GM23338 (cell line): ENCODE data around the gene EYA3. TPM values are rescaled to one million over a fixed set of nuclear protein-coding genes. Genes with fewer than 3 reads are reported as not detected.

Experiments used
- ATAC-seq: fragments of 200-7000 bp; cut with Tn5 transposase; 3 replicates; pipeline ENCODE4 v1.9.1; 2020
- DNase-seq: peaks from one replicate; pipeline ENCODE4 v3.0.0-alpha.2; 2015; ENCODE audit warnings: low spot score
- H2AFZ ChIP-seq: fragments of 200-600 bp; sonication (generic); 2 replicates; pipeline ENCODE4 v1.8.0; 2016; ENCODE audit warnings: antibody characterized with exemption, mild to moderate bottlenecking, moderate library complexity
- H3F3A ChIP-seq: fragments of 200-600 bp; sonication (generic); replicated peaks from 2 replicates; pipeline ENCODE4 v1.8.0; 2017; ENCODE audit warnings: antibody characterized with exemption, mixed run types, low read depth
- H3K27ac ChIP-seq: fragments of 200-600 bp; sonication (generic); 2 replicates; pipeline ENCODE4 v1.6.1; 2016; ENCODE audit warnings: low read depth
- H3K27me3 ChIP-seq: fragments of 200-600 bp; sonication (generic); 2 replicates; pipeline ENCODE4 v1.8.0; 2016; ENCODE audit warnings: mild to moderate bottlenecking, mixed run types, moderate library complexity; ENCODE audit not compliant: insufficient read depth
- H3K36me3 ChIP-seq: fragments of 200-600 bp; sonication (generic); 2 replicates; pipeline ENCODE4 v1.8.0; 2016; ENCODE audit warnings: mild to moderate bottlenecking; ENCODE audit not compliant: insufficient read depth
- H3K4me1 ChIP-seq: fragments of 200-600 bp; sonication (generic); 2 replicates; pipeline ENCODE4 v1.8.0; 2016; ENCODE audit warnings: mild to moderate bottlenecking, moderate library complexity; ENCODE audit not compliant: insufficient read depth
- H3K4me2 ChIP-seq: fragments of 200-600 bp; sonication (generic); 2 replicates; pipeline ENCODE4 v1.7.1; 2017; ENCODE audit warnings: mixed run types
- H3K4me3 ChIP-seq: fragments of 200-600 bp; sonication (generic); 2 replicates; pipeline ENCODE4 v1.6.1; 2016; ENCODE audit warnings: mixed run types
- H3K79me2 ChIP-seq: fragments of 200-600 bp; sonication (generic); replicated peaks from 2 replicates; pipeline ENCODE4 v1.8.0; 2017; ENCODE audit warnings: mild to moderate bottlenecking; ENCODE audit not compliant: insufficient read depth
- H3K9me2 ChIP-seq: fragments of 200-600 bp; sonication (generic); 2 replicates; pipeline ENCODE4 v1.8.0; 2017; ENCODE audit not compliant: insufficient read depth
- H4K20me1 ChIP-seq: fragments of 200-600 bp; sonication (generic); replicated peaks from 2 replicates; pipeline ENCODE4 v1.8.0; 2017; ENCODE audit warnings: mild to moderate bottlenecking; ENCODE audit not compliant: insufficient read depth
- H3K27ac Mint-ChIP-seq: 2 replicates; pipeline ENCODE4 v1.8.0; 2020; ENCODE audit warnings: inconsistent platforms, mild to moderate bottlenecking, moderate library complexity, mixed read lengths
- H3K27me3 Mint-ChIP-seq: 3 replicates; pipeline ENCODE4 v1.8.0; 2022; ENCODE audit warnings: low read depth, mild to moderate bottlenecking, moderate library complexity, mixed read lengths, inconsistent platforms; ENCODE audit not compliant: insufficient read depth, poor library complexity
- H3K36me3 Mint-ChIP-seq: 3 replicates; pipeline ENCODE4 v1.8.0; 2021; ENCODE audit warnings: low read depth, mild to moderate bottlenecking, inconsistent platforms, moderate library complexity, mixed read lengths
- H3K4me1 Mint-ChIP-seq: 3 replicates; pipeline ENCODE4 v1.8.0; 2020; ENCODE audit warnings: mild to moderate bottlenecking, inconsistent platforms, mixed read lengths
- H3K4me3 Mint-ChIP-seq: 3 replicates; pipeline ENCODE4 v1.8.0; 2021; ENCODE audit warnings: moderate library complexity, mild to moderate bottlenecking, inconsistent platforms, mixed read lengths
- H3K9me3 Mint-ChIP-seq: 3 replicates; pipeline ENCODE4 v1.8.0; 2020; ENCODE audit warnings: moderate library complexity, mild to moderate bottlenecking, inconsistent platforms, mixed read lengths
- CREB1 ChIP-seq: fragments of 250-450 bp; sonication (Bioruptor Pico); IDR thresholded peaks from 2 replicates; pipeline ENCODE4 v1.5.0; 2020; ENCODE audit warnings: low read depth, mild to moderate bottlenecking, moderate library complexity
- EZH2 ChIP-seq: fragments of 200-600 bp; sonication (generic); IDR thresholded peaks from one replicate; pipeline ENCODE4 v1.8.0; 2017; ENCODE audit warnings: antibody characterized with exemption, mild to moderate bottlenecking, low read depth; ENCODE audit not compliant: unreplicated experiment
- EZH2phosphoT487 ChIP-seq: fragments of 200-600 bp; sonication (generic); IDR thresholded peaks from one replicate; pipeline ENCODE4 v1.8.1; 2018; ENCODE audit warnings: antibody characterized with exemption; ENCODE audit not compliant: unreplicated experiment
- JUNB ChIP-seq: IDR thresholded peaks from one replicate; pipeline ENCODE4 v1.6.1; 2016; ENCODE audit warnings: antibody characterized with exemption; ENCODE audit not compliant: unreplicated experiment
- NANOG ChIP-seq: IDR thresholded peaks from 2 replicates; pipeline ENCODE4 v1.6.1; 2016; ENCODE audit warnings: antibody characterized with exemption, borderline replicate concordance
- POLR2AphosphoS5 ChIP-seq: IDR thresholded peaks from 2 replicates; pipeline ENCODE4 v1.6.1; 2016; ENCODE audit warnings: antibody characterized with exemption, low read depth
- REST ChIP-seq: IDR thresholded peaks from one replicate; pipeline ENCODE4 v1.6.1; 2018; ENCODE audit warnings: antibody characterized with exemption; ENCODE audit not compliant: unreplicated experiment
- STAT1 ChIP-seq: IDR thresholded peaks from one replicate; pipeline ENCODE4 v1.6.1; 2016; ENCODE audit warnings: antibody characterized with exemption; ENCODE audit not compliant: unreplicated experiment
- ZNF114 ChIP-seq: fragments of 250-450 bp; sonication (Bioruptor Pico); IDR thresholded peaks from 2 replicates; pipeline ENCODE4 v1.5.0; 2020; ENCODE audit warnings: mild to moderate bottlenecking, moderate library complexity
- ZNF331 ChIP-seq: fragments of 250-450 bp; sonication (Bioruptor Pico); IDR thresholded peaks from 2 replicates; pipeline ENCODE4 v1.5.0; 2020; ENCODE audit warnings: low read depth, mild to moderate bottlenecking, moderate library complexity
- polyA plus RNA-seq: library from polyadenylated mRNA; unstranded; fragments of >200 nt; fragmentation: Nextera tagmentation; extraction: Ambion mirVana; gene quantifications from 2 replicates; pipeline ENCODE4 v1.2.1, GENCODE V29; 2016
- total RNA-seq: library from RNA; depleted of rRNA; stranded (reverse); fragments of >200 nt; shearing (Covaris generic); gene quantifications from 2 replicates; pipeline ENCODE4 v1.2.3, GENCODE V29; 2014
- TF ChIP-seq, protein P1 (sequence below): IDR thresholded peaks from 2 replicates; pipeline ENCODE4 v1.6.1; 2016; ENCODE audit warnings: antibody characterized with exemption
- TF ChIP-seq, protein P2 (sequence below): fragments of 250-450 bp; sonication (Bioruptor Pico); IDR thresholded peaks from 2 replicates; pipeline ENCODE4 v1.5.0; 2020; ENCODE audit warnings: mild to moderate bottlenecking, moderate library complexity
- TF ChIP-seq, protein P3 (sequence below), 2 experiments: fragments of 200-600 bp in 1 of 2; sonication (generic) in 1 of 2; conservative IDR thresholded peaks; 2 replicates each; pipeline versions ENCODE4 v1.5.1 to v1.6.1; 2016 to 2017; ENCODE audit warnings: antibody characterized with exemption in 2 of 2, low read depth in 2 of 2, mild to moderate bottlenecking in 2 of 2, moderate library complexity in 1 of 2

EYA3 gene
- total and polyA plus RNA-seq, 2 experiments from 2014 or later: 12.5 to 33.6 TPM

- H3K4me3 ChIP-seq: no peak overlapping the region
- Mint-ChIP-seq H3K36me3 (no peaks in the 10 kb centered on the region), H3K9me3 (no peaks in the 10 kb centered on the region), H3K4me3 (no peak overlapping the region), H3K4me1 (no peaks in the 10 kb centered on the region; the same call in 2 of the 3 replicates), H3K27ac (no peak overlapping the region; the same call in 1 of the 2 replicates), H3K27me3 (no peaks in the 10 kb centered on the region)
- H3K4me1 ChIP-seq: no peaks in the 10 kb centered on the region
- H3K27ac ChIP-seq: no peak overlapping the region
- no peak overlapping the region for H3K4me2 ChIP-seq
- ATAC-seq (no peak), DNase-seq (no peak)
- no peaks in the 10 kb centered on the region for H3F3A ChIP-seq
- TF ChIP-seq EZH2 (no peak), JUNB (no peak), NANOG (no peak), ZNF114 (CRISPR knock-in tag) (no peak), REST (no peak), CREB1 (CRISPR knock-in tag) (no peak), STAT1 (no peak), POLR2AphosphoS5 (no peak), EZH2phosphoT487 (no peak), ZNF331 (CRISPR knock-in tag) (no peak)
- TF ChIP-seq, protein P1, sequence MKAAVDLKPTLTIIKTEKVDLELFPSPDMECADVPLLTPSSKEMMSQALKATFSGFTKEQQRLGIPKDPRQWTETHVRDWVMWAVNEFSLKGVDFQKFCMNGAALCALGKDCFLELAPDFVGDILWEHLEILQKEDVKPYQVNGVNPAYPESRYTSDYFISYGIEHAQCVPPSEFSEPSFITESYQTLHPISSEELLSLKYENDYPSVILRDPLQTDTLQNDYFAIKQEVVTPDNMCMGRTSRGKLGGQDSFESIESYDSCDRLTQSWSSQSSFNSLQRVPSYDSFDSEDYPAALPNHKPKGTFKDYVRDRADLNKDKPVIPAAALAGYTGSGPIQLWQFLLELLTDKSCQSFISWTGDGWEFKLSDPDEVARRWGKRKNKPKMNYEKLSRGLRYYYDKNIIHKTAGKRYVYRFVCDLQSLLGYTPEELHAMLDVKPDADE: no peak
- TF ChIP-seq, protein P2, sequence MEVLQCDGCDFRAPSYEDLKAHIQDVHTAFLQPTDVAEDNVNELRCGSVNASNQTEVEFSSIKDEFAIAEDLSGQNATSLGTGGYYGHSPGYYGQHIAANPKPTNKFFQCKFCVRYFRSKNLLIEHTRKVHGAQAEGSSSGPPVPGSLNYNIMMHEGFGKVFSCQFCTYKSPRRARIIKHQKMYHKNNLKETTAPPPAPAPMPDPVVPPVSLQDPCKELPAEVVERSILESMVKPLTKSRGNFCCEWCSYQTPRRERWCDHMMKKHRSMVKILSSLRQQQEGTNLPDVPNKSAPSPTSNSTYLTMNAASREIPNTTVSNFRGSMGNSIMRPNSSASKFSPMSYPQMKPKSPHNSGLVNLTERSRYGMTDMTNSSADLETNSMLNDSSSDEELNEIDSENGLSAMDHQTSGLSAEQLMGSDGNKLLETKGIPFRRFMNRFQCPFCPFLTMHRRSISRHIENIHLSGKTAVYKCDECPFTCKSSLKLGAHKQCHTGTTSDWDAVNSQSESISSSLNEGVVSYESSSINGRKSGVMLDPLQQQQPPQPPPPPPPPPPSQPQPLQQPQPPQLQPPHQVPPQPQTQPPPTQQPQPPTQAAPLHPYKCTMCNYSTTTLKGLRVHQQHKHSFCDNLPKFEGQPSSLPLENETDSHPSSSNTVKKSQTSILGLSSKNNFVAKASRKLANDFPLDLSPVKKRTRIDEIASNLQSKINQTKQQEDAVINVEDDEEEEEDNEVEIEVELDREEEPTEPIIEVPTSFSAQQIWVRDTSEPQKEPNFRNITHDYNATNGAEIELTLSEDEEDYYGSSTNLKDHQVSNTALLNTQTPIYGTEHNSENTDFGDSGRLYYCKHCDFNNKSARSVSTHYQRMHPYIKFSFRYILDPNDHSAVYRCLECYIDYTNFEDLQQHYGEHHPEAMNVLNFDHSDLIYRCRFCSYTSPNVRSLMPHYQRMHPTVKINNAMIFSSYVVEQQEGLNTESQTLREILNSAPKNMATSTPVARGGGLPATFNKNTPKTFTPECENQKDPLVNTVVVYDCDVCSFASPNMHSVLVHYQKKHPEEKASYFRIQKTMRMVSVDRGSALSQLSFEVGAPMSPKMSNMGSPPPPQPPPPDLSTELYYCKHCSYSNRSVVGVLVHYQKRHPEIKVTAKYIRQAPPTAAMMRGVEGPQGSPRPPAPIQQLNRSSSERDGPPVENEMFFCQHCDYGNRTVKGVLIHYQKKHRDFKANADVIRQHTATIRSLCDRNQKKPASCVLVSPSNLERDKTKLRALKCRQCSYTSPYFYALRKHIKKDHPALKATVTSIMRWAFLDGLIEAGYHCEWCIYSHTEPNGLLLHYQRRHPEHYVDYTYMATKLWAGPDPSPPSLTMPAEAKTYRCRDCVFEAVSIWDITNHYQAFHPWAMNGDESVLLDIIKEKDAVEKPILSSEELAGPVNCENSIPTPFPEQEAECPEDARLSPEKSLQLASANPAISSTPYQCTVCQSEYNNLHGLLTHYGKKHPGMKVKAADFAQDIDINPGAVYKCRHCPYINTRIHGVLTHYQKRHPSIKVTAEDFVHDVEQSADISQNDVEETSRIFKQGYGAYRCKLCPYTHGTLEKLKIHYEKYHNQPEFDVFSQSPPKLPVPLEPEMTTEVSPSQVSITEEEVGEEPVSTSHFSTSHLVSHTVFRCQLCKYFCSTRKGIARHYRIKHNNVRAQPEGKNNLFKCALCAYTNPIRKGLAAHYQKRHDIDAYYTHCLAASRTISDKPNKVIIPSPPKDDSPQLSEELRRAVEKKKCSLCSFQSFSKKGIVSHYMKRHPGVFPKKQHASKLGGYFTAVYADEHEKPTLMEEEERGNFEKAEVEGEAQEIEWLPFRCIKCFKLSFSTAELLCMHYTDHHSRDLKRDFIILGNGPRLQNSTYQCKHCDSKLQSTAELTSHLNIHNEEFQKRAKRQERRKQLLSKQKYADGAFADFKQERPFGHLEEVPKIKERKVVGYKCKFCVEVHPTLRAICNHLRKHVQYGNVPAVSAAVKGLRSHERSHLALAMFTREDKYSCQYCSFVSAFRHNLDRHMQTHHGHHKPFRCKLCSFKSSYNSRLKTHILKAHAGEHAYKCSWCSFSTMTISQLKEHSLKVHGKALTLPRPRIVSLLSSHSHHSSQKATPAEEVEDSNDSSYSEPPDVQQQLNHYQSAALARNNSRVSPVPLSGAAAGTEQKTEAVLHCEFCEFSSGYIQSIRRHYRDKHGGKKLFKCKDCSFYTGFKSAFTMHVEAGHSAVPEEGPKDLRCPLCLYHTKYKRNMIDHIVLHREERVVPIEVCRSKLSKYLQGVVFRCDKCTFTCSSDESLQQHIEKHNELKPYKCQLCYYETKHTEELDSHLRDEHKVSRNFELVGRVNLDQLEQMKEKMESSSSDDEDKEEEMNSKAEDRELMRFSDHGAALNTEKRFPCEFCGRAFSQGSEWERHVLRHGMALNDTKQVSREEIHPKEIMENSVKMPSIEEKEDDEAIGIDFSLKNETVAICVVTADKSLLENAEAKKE (CRISPR knock-in tag): no peak
- TF ChIP-seq, protein P3, sequence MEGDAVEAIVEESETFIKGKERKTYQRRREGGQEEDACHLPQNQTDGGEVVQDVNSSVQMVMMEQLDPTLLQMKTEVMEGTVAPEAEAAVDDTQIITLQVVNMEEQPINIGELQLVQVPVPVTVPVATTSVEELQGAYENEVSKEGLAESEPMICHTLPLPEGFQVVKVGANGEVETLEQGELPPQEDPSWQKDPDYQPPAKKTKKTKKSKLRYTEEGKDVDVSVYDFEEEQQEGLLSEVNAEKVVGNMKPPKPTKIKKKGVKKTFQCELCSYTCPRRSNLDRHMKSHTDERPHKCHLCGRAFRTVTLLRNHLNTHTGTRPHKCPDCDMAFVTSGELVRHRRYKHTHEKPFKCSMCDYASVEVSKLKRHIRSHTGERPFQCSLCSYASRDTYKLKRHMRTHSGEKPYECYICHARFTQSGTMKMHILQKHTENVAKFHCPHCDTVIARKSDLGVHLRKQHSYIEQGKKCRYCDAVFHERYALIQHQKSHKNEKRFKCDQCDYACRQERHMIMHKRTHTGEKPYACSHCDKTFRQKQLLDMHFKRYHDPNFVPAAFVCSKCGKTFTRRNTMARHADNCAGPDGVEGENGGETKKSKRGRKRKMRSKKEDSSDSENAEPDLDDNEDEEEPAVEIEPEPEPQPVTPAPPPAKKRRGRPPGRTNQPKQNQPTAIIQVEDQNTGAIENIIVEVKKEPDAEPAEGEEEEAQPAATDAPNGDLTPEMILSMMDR (conservative IDR thresholded peaks at IDR 0.05; ENCODE audit: low read depth in 2 of 2): no peak
- H3K79me2 ChIP-seq: peaks cover 46% of the 10 kb centered on the region
- no peaks in the 10 kb centered on the region for H3K27me3 ChIP-seq
- no peaks in the 10 kb centered on the region for H3K36me3 ChIP-seq
- 0 out of 2 replicates have a peak, but pooled peaks cover 6% of the 10 kb centered on the region for H4K20me1 ChIP-seq
- H3K9me2 ChIP-seq: no peaks in the 10 kb centered on the region
- H2AFZ ChIP-seq: no peak overlapping the region
Observed at GRCh38 chr1:28058168-28058567, 30.2 kb downstream of the EYA3 start.
